Measurements from ENCODE around the gene RTN4IP1. TPM values are rescaled to one million over a fixed set of nuclear protein-coding genes. Genes with fewer than 3 reads are reported as not detected.

RTN4IP1 gene
- total and polyA plus RNA-seq, 2 of the 13 experiments (the other 11 are each of a cell fraction or from before 2014, with no cell fraction given): 5.5 to 17.2 TPM

DNA sequence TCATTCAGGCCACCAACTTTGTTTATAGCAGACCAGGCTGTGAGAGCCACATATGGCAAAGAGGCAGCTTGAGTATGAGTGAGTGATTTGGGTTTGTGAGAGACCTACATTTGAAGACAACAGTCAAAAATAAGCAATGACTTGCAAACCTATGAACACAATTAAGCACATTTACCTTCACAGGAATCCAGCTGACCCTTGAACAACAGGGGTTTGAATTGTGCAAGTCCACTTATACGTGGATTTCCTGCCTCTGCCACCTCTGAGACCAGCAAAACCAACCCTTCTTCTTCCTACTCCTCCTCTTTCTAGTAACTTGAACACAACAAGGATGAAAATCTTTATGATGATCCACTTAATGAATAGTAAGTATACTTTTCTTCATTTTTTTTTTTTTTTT lies 10.1 kb downstream of the RTN4IP1 start (continued):
- no peak for TF ChIP-seq RFX5 (IDR thresholded peaks at IDR 0.05; ENCODE audit: low read depth, low read length)
- no peak for TF ChIP-seq RCOR2 (CRISPR knock-in tag; IDR thresholded peaks at IDR 0.05)
- TF ChIP-seq ZKSCAN1 (IDR thresholded peaks at IDR 0.05; ENCODE audit: low read length): no peak
- no peak for TF ChIP-seq FIP1L1 (IDR thresholded peaks at IDR 0.05; ENCODE audit: borderline replicate concordance, insufficient read depth, low read depth, low read length)
- TF ChIP-seq ETV5 (CRISPR knock-in tag; IDR thresholded peaks at IDR 0.05; ENCODE audit: borderline replicate concordance): peak; percentile 15; the same call in 1 of the 2 replicates
- TF ChIP-seq, protein P1, sequence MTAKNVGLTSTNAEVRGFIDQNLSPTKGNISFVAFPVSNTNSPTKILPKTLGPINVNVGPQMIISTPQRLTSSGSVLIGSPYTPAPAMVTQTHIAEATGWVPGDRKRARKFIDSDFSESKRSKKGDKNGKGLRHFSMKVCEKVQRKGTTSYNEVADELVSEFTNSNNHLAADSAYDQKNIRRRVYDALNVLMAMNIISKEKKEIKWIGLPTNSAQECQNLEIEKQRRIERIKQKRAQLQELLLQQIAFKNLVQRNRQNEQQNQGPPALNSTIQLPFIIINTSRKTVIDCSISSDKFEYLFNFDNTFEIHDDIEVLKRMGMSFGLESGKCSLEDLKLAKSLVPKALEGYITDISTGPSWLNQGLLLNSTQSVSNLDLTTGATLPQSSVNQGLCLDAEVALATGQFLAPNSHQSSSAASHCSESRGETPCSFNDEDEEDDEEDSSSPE (CRISPR knock-in tag; IDR thresholded peaks at IDR 0.05): no peak
- TF ChIP-seq, protein P2, sequence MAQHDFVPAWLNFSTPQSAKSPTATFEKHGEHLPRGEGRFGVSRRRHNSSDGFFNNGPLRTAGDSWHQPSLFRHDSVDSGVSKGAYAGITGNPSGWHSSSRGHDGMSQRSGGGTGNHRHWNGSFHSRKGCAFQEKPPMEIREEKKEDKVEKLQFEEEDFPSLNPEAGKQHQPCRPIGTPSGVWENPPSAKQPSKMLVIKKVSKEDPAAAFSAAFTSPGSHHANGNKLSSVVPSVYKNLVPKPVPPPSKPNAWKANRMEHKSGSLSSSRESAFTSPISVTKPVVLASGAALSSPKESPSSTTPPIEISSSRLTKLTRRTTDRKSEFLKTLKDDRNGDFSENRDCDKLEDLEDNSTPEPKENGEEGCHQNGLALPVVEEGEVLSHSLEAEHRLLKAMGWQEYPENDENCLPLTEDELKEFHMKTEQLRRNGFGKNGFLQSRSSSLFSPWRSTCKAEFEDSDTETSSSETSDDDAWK (CRISPR knock-in tag; IDR thresholded peaks at IDR 0.05): no peak
- TF ChIP-seq, protein P3, sequence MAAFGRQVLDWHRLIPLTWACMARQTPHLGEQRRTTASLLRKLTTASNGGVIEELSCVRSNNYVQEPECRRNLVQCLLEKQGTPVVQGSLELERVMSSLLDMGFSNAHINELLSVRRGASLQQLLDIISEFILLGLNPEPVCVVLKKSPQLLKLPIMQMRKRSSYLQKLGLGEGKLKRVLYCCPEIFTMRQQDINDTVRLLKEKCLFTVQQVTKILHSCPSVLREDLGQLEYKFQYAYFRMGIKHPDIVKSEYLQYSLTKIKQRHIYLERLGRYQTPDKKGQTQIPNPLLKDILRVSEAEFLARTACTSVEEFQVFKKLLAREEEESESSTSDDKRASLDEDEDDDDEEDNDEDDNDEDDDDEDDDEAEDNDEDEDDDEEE (CRISPR knock-in tag; IDR thresholded peaks at IDR 0.05): no peak
- no peak for TF ChIP-seq SIN3A (IDR thresholded peaks at IDR 0.05; ENCODE audit: borderline replicate concordance, low read depth, low read length)
- TF ChIP-seq, protein P4, sequence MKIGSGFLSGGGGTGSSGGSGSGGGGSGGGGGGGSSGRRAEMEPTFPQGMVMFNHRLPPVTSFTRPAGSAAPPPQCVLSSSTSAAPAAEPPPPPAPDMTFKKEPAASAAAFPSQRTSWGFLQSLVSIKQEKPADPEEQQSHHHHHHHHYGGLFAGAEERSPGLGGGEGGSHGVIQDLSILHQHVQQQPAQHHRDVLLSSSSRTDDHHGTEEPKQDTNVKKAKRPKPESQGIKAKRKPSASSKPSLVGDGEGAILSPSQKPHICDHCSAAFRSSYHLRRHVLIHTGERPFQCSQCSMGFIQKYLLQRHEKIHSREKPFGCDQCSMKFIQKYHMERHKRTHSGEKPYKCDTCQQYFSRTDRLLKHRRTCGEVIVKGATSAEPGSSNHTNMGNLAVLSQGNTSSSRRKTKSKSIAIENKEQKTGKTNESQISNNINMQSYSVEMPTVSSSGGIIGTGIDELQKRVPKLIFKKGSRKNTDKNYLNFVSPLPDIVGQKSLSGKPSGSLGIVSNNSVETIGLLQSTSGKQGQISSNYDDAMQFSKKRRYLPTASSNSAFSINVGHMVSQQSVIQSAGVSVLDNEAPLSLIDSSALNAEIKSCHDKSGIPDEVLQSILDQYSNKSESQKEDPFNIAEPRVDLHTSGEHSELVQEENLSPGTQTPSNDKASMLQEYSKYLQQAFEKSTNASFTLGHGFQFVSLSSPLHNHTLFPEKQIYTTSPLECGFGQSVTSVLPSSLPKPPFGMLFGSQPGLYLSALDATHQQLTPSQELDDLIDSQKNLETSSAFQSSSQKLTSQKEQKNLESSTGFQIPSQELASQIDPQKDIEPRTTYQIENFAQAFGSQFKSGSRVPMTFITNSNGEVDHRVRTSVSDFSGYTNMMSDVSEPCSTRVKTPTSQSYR (CRISPR knock-in tag; IDR thresholded peaks at IDR 0.05; ENCODE audit: borderline replicate concordance): no peak
- TF ChIP-seq ZBTB7A (CRISPR knock-in tag; IDR thresholded peaks at IDR 0.05): no peak
- 0 out of 2 replicates have a peak, but pooled peaks have one; percentile 23 for TF ChIP-seq SAP130 (CRISPR knock-in tag; IDR thresholded peaks at IDR 0.05; ENCODE audit: low read depth)
- no peak for TF ChIP-seq ZBTB1 (CRISPR knock-in tag; IDR thresholded peaks at IDR 0.05; ENCODE audit: borderline replicate concordance)
- peak; percentile 42; the same call in 1 of the 2 replicates for TF ChIP-seq ARID2 (CRISPR knock-in tag; IDR thresholded peaks at IDR 0.05; ENCODE audit: borderline replicate concordance)
- no peak for TF ChIP-seq ZFP41 (CRISPR knock-in tag; IDR thresholded peaks at IDR 0.05; ENCODE audit: borderline replicate concordance)
- TF ChIP-seq EP300 (IDR thresholded peaks at IDR 0.05; ENCODE audit: low read depth in 2 of 2, low read length in 2 of 2): peak in 1 of 2 experiments; percentile 54; a peak in 1 of 4 replicates
- no peak for TF ChIP-seq EP300 (CRISPR knock-in tag; IDR thresholded peaks at IDR 0.05; ENCODE audit: borderline replicate concordance)
- TF ChIP-seq, protein P5, sequence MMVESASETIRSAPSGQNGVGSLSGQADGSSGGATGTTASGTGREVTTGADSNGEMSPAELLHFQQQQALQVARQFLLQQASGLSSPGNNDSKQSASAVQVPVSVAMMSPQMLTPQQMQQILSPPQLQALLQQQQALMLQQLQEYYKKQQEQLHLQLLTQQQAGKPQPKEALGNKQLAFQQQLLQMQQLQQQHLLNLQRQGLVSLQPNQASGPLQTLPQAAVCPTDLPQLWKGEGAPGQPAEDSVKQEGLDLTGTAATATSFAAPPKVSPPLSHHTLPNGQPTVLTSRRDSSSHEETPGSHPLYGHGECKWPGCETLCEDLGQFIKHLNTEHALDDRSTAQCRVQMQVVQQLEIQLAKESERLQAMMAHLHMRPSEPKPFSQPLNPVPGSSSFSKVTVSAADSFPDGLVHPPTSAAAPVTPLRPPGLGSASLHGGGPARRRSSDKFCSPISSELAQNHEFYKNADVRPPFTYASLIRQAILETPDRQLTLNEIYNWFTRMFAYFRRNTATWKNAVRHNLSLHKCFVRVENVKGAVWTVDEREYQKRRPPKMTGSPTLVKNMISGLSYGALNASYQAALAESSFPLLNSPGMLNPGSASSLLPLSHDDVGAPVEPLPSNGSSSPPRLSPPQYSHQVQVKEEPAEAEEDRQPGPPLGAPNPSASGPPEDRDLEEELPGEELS (CRISPR knock-in tag; IDR thresholded peaks at IDR 0.05): peak; percentile 47; the same call in 1 of the 2 replicates
- TF ChIP-seq GATAD2A (CRISPR knock-in tag; IDR thresholded peaks at IDR 0.05): peak; percentile 50; the same call in 1 of the 2 replicates

All from HepG2 (cell line).